ENCODE results near the gene CADM2.

- TF ChIP-seq CTCF (conservative IDR thresholded peaks at IDR 0.05) (peak; percentile 66), ZFX (IDR thresholded peaks at IDR 0.05) (no peak)
Observed at GRCh38 chr3:85304360-85304964, 345.7 kb downstream of the CADM2 start.
